Transverse colon (tissue), 4 donors: Measurements from ENCODE around the gene UBE2L3.

Experiments
- CTCF ChIP-seq, 5 experiments: fragments of 200-600 bp in 3 of 5; fragments of 450-650 bp in 2 of 5; sonication (generic) in 3 of 5; IDR thresholded peaks; 1 replicate in 2 of 5; 2 replicates in 3 of 5; pipeline ENCODE4 v1.5.1; 2016 to 2017; ENCODE audit warnings: antibody characterized with exemption in 5 of 5, inconsistent platforms in 3 of 5, mild to moderate bottlenecking in 2 of 5, moderate library complexity in 1 of 5
- EP300 ChIP-seq: sonication (generic); formaldehyde crosslinking; IDR thresholded peaks from one replicate; pipeline ENCODE4 v1.6.1; 2017; ENCODE audit warnings: antibody characterized with exemption, low read depth
- POLR2A ChIP-seq: fragments of 450-650 bp; IDR thresholded peaks from one replicate; pipeline ENCODE4 v1.6.1; 2016; ENCODE audit warnings: antibody characterized with exemption, mild to moderate bottlenecking, moderate library complexity
- POLR2AphosphoS5 ChIP-seq, 3 donors: sonication (generic); formaldehyde crosslinking; IDR thresholded peaks; one replicate each; pipeline ENCODE4 v1.6.1; 2016; ENCODE audit warnings: antibody characterized with exemption in 3 of 3

GRCh38 chr22:21646608-21647590 lies 79.4 kb downstream of the UBE2L3 start:
- TF ChIP-seq CTCF (IDR thresholded peaks at IDR 0.05), result peak; percentile 81 to 86 (median 83)
- TF ChIP-seq POLR2AphosphoS5 (IDR thresholded peaks at IDR 0.05), result no peak
- TF ChIP-seq POLR2A, result no peak
- no peak for TF ChIP-seq EP300
